ENCODE data around the gene TOMM40L.

TOMM40L gene

DNA sequence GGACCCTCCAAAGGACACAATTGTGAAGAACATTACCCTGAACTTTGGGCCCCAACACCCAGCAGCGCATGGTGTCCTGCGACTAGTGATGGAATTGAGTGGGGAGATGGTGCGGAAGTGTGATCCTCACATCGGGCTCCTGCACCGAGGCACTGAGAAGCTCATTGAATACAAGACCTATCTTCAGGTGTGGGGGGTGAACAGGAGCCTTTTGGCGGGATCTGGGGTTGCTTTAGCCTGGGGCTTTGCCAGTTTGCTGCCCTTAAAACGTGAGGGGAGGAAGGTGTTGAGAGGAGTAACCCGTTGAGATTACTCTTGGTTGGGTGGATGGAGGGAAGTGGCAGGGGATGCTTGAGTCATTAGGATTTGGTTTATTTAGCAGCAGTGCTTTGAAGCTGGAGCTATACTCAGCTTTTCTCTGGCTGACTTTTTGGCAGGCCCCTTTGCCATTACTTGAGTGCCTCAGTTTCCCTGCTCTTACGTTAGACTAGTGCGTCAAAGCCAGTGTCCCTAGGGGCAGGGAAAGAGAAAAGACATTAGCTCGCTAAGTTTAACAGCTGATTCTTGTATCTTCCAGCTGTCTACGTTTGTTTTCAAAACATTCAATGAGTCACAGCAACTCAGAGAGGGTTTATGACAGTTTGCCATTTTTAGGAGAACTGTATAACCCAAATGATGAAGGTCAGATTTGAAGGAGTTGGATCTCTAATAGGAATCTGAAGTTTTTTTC is 19.3 kb upstream of the TOMM40L start:
- WGBS (ENCODE audit: extremely low coverage, insufficient coverage, low lambda C conversion rate), result no CpG with 5 or more reads among the region's 12 CpGs
- DNase-seq, result no peak
- Histone ChIP-seq H2BK15ac (replicated peaks; ENCODE audit: low read depth) (no peak overlapping the region), H3K23ac (ENCODE audit: low read length) (no peak overlapping the region), H3K4me1 (ENCODE audit: control insufficient read depth, low read depth, low read length) (peaks cover 2% of the 10 kb centered on the region), H3K4me2 (ENCODE audit: low read length) (no peak overlapping the region), H3K27ac (ENCODE audit: low read depth, low read length) (no peak overlapping the region), H3K9ac (ENCODE audit: low read length) (no peak overlapping the region), H4K8ac (ENCODE audit: low read depth, low read length) (no peak overlapping the region), H4K5ac (ENCODE audit: low read length) (no peak overlapping the region), H3K56ac (ENCODE audit: low read length) (no peak overlapping the region), H2BK5ac (ENCODE audit: low read length) (no peak overlapping the region), H3K36me3 (ENCODE audit: control insufficient read depth, insufficient read depth, low read length) (peaks cover 6% of the 10 kb centered on the region), H2AK5ac (ENCODE audit: low read length) (no peak overlapping the region), H2BK120ac (ENCODE audit: low read depth, low read length) (no peak overlapping the region), H3K18ac (ENCODE audit: low read length) (no peak overlapping the region), H3K4ac (ENCODE audit: low read depth, low read length) (no peak overlapping the region), H3K79me1 (ENCODE audit: low read length) (peaks cover 4% of the 10 kb centered on the region), H3K79me2 (ENCODE audit: control insufficient read depth, insufficient read depth, low read length) (peaks cover 3% of the 10 kb centered on the region), H3K4me3 (ENCODE audit: low read length) (no peak overlapping the region), H3K27me3 (ENCODE audit: insufficient read depth, low read length, poor library complexity) (no peaks in the 10 kb centered on the region)

- H3K23ac ChIP-seq (ENCODE audit: low read length), result no peak overlapping the region
- H4K5ac ChIP-seq (ENCODE audit: low read length), result no peak overlapping the region
- no peak overlapping the region for H2AK5ac ChIP-seq (ENCODE audit: low read length)
- WGBS (ENCODE audit: extremely low coverage, insufficient coverage, low lambda C conversion rate), result no CpG with 5 or more reads among the region's 8 CpGs
- peaks cover 3% of the 10 kb centered on the region for H3K79me2 ChIP-seq (ENCODE audit: control insufficient read depth, insufficient read depth, low read length)
- H2BK15ac ChIP-seq (replicated peaks; ENCODE audit: low read depth), result no peak overlapping the region
- H3K27me3 ChIP-seq (ENCODE audit: insufficient read depth, low read length, poor library complexity), result no peaks in the 10 kb centered on the region
- no peak overlapping the region for H3K56ac ChIP-seq (ENCODE audit: low read length)
- no peak overlapping the region for H3K9ac ChIP-seq (ENCODE audit: low read length)
- H3K79me1 ChIP-seq (ENCODE audit: low read length), result peaks cover 4% of the 10 kb centered on the region
- no peak for DNase-seq
- no peak overlapping the region for H2BK5ac ChIP-seq (ENCODE audit: low read length)
- peaks cover 2% of the 10 kb centered on the region for H3K4me1 ChIP-seq (ENCODE audit: control insufficient read depth, low read depth, low read length)
- H2BK120ac ChIP-seq (ENCODE audit: low read depth, low read length), result no peak overlapping the region
- no peak overlapping the region for H3K4me2 ChIP-seq (ENCODE audit: low read length)
- no peak overlapping the region for H3K18ac ChIP-seq (ENCODE audit: low read length)
- H3K4ac ChIP-seq (ENCODE audit: low read depth, low read length), result no peak overlapping the region
- H3K27ac ChIP-seq (ENCODE audit: low read depth, low read length), result no peak overlapping the region
- H3K36me3 ChIP-seq (ENCODE audit: control insufficient read depth, insufficient read depth, low read length), result peaks cover 7% of the 10 kb centered on the region
- H3K4me3 ChIP-seq (ENCODE audit: low read length), result no peak overlapping the region
- no peak overlapping the region for H4K8ac ChIP-seq (ENCODE audit: low read depth, low read length)
These were observed 18.7 kb upstream of the TOMM40L start for GRCh38 chr1:161207173-161207572.

DNA sequence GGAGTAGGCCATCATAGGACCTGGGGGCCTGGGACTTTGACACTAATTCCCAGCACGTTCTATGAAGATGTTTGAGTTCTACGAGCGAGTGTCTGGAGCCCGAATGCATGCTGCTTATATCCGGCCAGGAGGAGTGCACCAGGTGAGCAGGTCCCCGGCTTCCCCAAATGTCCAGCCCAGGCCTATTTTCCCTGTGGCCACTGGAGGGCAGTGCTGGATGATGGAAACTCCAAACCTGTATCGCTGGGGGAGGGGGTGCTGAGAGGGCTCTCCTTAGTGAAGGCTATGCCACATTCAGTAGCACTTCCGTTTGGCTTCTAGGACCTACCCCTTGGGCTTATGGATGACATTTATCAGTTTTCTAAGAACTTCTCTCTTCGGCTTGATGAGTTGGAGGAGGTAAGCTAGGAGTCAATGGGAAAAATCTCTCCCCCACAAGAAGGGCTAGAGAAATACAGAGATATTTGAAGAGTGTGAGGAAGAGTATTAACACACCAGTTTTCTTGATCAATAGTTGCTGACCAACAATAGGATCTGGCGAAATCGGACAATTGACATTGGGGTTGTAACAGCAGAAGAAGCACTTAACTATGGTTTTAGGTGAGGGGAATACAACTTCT is 16.0 kb upstream of the TOMM40L start:
- no peak overlapping the region for H3K27ac ChIP-seq (ENCODE audit: low read depth, low read length)
- H3K4me2 ChIP-seq (ENCODE audit: low read length), result no peak overlapping the region
- WGBS (ENCODE audit: extremely low coverage, insufficient coverage, low lambda C conversion rate), result no CpG with 5 or more reads among the region's 11 CpGs
- no peak overlapping the region for H2BK120ac ChIP-seq (ENCODE audit: low read depth, low read length)
- H2BK5ac ChIP-seq (ENCODE audit: low read length), result no peak overlapping the region
- no peak overlapping the region for H4K5ac ChIP-seq (ENCODE audit: low read length)
- H2AK5ac ChIP-seq (ENCODE audit: low read length), result no peak overlapping the region
- H3K79me2 ChIP-seq (ENCODE audit: control insufficient read depth, insufficient read depth, low read length), result no peaks in the 10 kb centered on the region
- H4K8ac ChIP-seq (ENCODE audit: low read depth, low read length), result no peak overlapping the region
- H3K79me1 ChIP-seq (ENCODE audit: low read length), result no peaks in the 10 kb centered on the region
- peak; percentile 93 for DNase-seq
- peak overlapping the region; percentile 17 for H3K56ac ChIP-seq (ENCODE audit: low read length)
- H3K36me3 ChIP-seq (ENCODE audit: control insufficient read depth, insufficient read depth, low read length), result peaks cover 15% of the 10 kb centered on the region
- no peak overlapping the region for H3K18ac ChIP-seq (ENCODE audit: low read length)
- H3K27me3 ChIP-seq (ENCODE audit: insufficient read depth, low read length, poor library complexity), result no peaks in the 10 kb centered on the region
- H3K4me1 ChIP-seq (ENCODE audit: control insufficient read depth, low read depth, low read length), result peaks cover 2% of the 10 kb centered on the region
- H3K23ac ChIP-seq (ENCODE audit: low read length), result no peak overlapping the region
- no peak overlapping the region for H3K4me3 ChIP-seq (ENCODE audit: low read length)
- no peak overlapping the region for H2BK15ac ChIP-seq (replicated peaks; ENCODE audit: low read depth)
- H3K4ac ChIP-seq (ENCODE audit: low read depth, low read length), result no peak overlapping the region
- peak overlapping the region; percentile 30 for H3K9ac ChIP-seq (ENCODE audit: low read length)

DNA sequence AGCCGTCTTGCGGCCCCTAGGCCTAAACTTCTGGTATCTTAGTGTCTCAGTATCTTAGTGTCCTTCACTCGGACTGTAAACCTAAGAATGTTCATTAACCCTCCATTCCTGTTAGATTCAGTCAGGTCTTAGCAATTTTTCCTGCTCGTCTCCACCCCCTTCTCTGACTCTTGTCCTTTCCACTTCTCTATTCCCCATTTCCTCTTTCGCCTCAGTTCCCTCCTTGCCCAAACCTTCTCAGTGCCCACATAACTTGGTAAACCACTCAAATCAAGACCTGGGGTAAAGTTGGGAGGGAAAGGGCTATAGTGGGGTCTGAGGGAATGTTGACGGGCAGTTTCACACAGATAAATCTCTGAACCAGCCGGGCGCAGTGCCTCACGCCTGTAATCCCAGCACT is 11.5 kb upstream of the TOMM40L start:
- Histone ChIP-seq H3K4me2 (ENCODE audit: low read length) (no peak overlapping the region), H3K4ac (ENCODE audit: low read depth, low read length) (no peak overlapping the region), H3K36me3 (ENCODE audit: control insufficient read depth, insufficient read depth, low read length) (peaks cover 14% of the 10 kb centered on the region), H3K18ac (ENCODE audit: low read length) (no peak overlapping the region), H4K5ac (ENCODE audit: low read length) (no peak overlapping the region), H2BK5ac (ENCODE audit: low read length) (no peak overlapping the region), H3K9ac (ENCODE audit: low read length) (no peak overlapping the region), H3K27me3 (ENCODE audit: insufficient read depth, low read length, poor library complexity) (no peaks in the 10 kb centered on the region), H3K79me2 (ENCODE audit: control insufficient read depth, insufficient read depth, low read length) (no peaks in the 10 kb centered on the region), H3K4me1 (ENCODE audit: control insufficient read depth, low read depth, low read length) (peaks cover 2% of the 10 kb centered on the region), H2AK5ac (ENCODE audit: low read length) (no peak overlapping the region), H3K79me1 (ENCODE audit: low read length) (no peaks in the 10 kb centered on the region), H2BK120ac (ENCODE audit: low read depth, low read length) (no peak overlapping the region), H4K8ac (ENCODE audit: low read depth, low read length) (no peak overlapping the region), H3K27ac (ENCODE audit: low read depth, low read length) (no peak overlapping the region), H3K4me3 (ENCODE audit: low read length) (no peak overlapping the region), H2BK15ac (replicated peaks; ENCODE audit: low read depth) (no peak overlapping the region), H3K56ac (ENCODE audit: low read length) (no peak overlapping the region), H3K23ac (ENCODE audit: low read length) (no peak overlapping the region)
- DNase-seq, result no peak
- WGBS (ENCODE audit: extremely low coverage, insufficient coverage, low lambda C conversion rate), result no CpG with 5 or more reads among the region's 9 CpGs

- H3K79me2 ChIP-seq (ENCODE audit: control insufficient read depth, insufficient read depth, low read length), result no peaks in the 10 kb centered on the region
- H3K36me3 ChIP-seq (ENCODE audit: control insufficient read depth, insufficient read depth, low read length), result peaks cover 14% of the 10 kb centered on the region
- no peaks in the 10 kb centered on the region for H3K27me3 ChIP-seq (ENCODE audit: insufficient read depth, low read length, poor library complexity)
- no peaks in the 10 kb centered on the region for H3K79me1 ChIP-seq (ENCODE audit: low read length)
- no CpG with 5 or more reads among the region's 10 CpGs for WGBS (ENCODE audit: extremely low coverage, insufficient coverage, low lambda C conversion rate)
- H2BK15ac ChIP-seq (replicated peaks; ENCODE audit: low read depth), result no peak within 1 kb of the TSS
- no peak for DNase-seq
- no peak within 1 kb of the TSS for H4K8ac ChIP-seq (ENCODE audit: low read depth, low read length)
- peaks cover under 1% of the 10 kb centered on the region for H3K4me1 ChIP-seq (ENCODE audit: control insufficient read depth, low read depth, low read length)
- H3K23ac ChIP-seq (ENCODE audit: low read length), result no peak within 1 kb of the TSS
- H2BK5ac ChIP-seq (ENCODE audit: low read length), result no peak within 1 kb of the TSS
- no peak within 1 kb of the TSS for H3K56ac ChIP-seq (ENCODE audit: low read length)
- H3K4ac ChIP-seq (ENCODE audit: low read depth, low read length), result no peak within 1 kb of the TSS
- H2BK120ac ChIP-seq (ENCODE audit: low read depth, low read length), result no peak within 1 kb of the TSS
- no peak within 1 kb of the TSS for H2AK5ac ChIP-seq (ENCODE audit: low read length)
- H3K9ac ChIP-seq (ENCODE audit: low read length), result no peak within 1 kb of the TSS
- no peak within 1 kb of the TSS for H3K18ac ChIP-seq (ENCODE audit: low read length)
- H3K27ac ChIP-seq (ENCODE audit: low read depth, low read length), result no peak within 1 kb of the TSS
- no peak within 1 kb of the TSS for H3K4me2 ChIP-seq (ENCODE audit: low read length)
- no peak within 1 kb of the TSS for H3K4me3 ChIP-seq (ENCODE audit: low read length)
- H4K5ac ChIP-seq (ENCODE audit: low read length), result no peak within 1 kb of the TSS
These were observed 10.8 kb upstream of the TOMM40L start, which contains the start of gene FCER1G for GRCh38 chr1:161215076-161215475. Gene FCER1G, plus strand, starts transcription at chr1:161215295. Its CDS starts 27 bp downstream, at chr1:161215322.

All from mesendoderm (in vitro differentiated cells).